Lung (tissue), 12 donors: ENCODE results near the gene MAPK8IP2. TPM values are rescaled to one million over a fixed set of nuclear protein-coding genes. Genes with fewer than 3 reads are reported as not detected.
"Not testable (repeated sequence)": the region's sequence is repeated elsewhere in the genome, so short reads cannot be mapped to it uniquely, and the experiment has no call there.

Experiments used
- ATAC-seq: fragments of 200-7000 bp; cut with Tn5 transposase; one replicate; pipeline ENCODE4 v1.9.1; 2020; ENCODE audit warnings: moderate number of reproducible peaks; ENCODE audit not compliant: insufficient read depth, low FRiP score
- DNase-seq, 3 donors: peaks; one replicate each; pipeline ENCODE4 v3.0.0-alpha.2; 2013 to 2017
- H3K27ac ChIP-seq, 2 donors: one replicate each; pipeline ENCODE4 v1.5.1; 2013; ENCODE audit warnings: mild to moderate bottlenecking in 2 of 2, moderate library complexity in 2 of 2, control low read depth in 1 of 2, inconsistent platforms in 1 of 2, low read depth in 1 of 2, low read length in 1 of 2
- H3K27me3 ChIP-seq, 3 donors: one replicate each; pipeline ENCODE4 v1.5.1; 2013; ENCODE audit warnings: low read length in 2 of 3; ENCODE audit not compliant: control insufficient read depth in 3 of 3, insufficient read depth in 3 of 3
- H3K36me3 ChIP-seq, 4 donors: one replicate each; pipeline ENCODE4 v1.5.1; 2013; ENCODE audit warnings: low read length in 4 of 4, mild to moderate bottlenecking in 1 of 4, moderate library complexity in 1 of 4; ENCODE audit not compliant: control insufficient read depth in 4 of 4, insufficient read depth in 4 of 4
- H3K4me1 ChIP-seq, 5 donors: one replicate each; pipeline ENCODE4 v1.5.1; 2013; ENCODE audit warnings: low read length in 5 of 5, mild to moderate bottlenecking in 2 of 5, moderate library complexity in 1 of 5; ENCODE audit not compliant: control insufficient read depth in 5 of 5, insufficient read depth in 5 of 5
- H3K4me3 ChIP-seq: one replicate; pipeline ENCODE4 v1.5.1; 2013; ENCODE audit warnings: mild to moderate bottlenecking, control low read depth, moderate library complexity
- H3K9ac ChIP-seq, 2 donors: one replicate each; pipeline ENCODE4 v1.5.1; 2013; ENCODE audit warnings: low read length in 2 of 2, control low read depth in 1 of 2; ENCODE audit not compliant: insufficient read depth in 1 of 2
- H3K9me3 ChIP-seq, 4 donors: one replicate each; pipeline ENCODE4 v1.5.1; 2013; ENCODE audit warnings: low read length in 3 of 4, mild to moderate bottlenecking in 1 of 4, moderate library complexity in 1 of 4; ENCODE audit not compliant: control insufficient read depth in 4 of 4, insufficient read depth in 3 of 4
- WGBS, 2 donors: extraction: QIAGEN DNeasy Blood & Tissue Kit; methylation state at CpG; one replicate each; pipeline ENCODE4 v1.1.7; 2013; 5-methylcytosine and 5-hydroxymethylcytosine counted together
- polyA plus RNA-seq, 2 donors: library from polyadenylated mRNA; stranded (reverse); fragments of 200-250 nt; gene quantifications; one replicate each; pipeline ENCODE4 v1.2.1, GENCODE V29; 2013
- total RNA-seq, 2 donors: library from RNA; depleted of rRNA in 1 of 2; stranded (reverse); fragments of >200 nt in 1 of 2; gene quantifications; one replicate each; pipeline ENCODE4 v1.2.1, GENCODE V29; 2014 to 2021
- TF ChIP-seq, protein P1 (sequence below): IDR thresholded peaks from 2 replicates; pipeline ENCODE4 v1.5.1; 2012; ENCODE audit warnings: mild to moderate bottlenecking; ENCODE audit errors: control extremely low read depth, extremely low read depth
- donor health status: control.
- donor health status: control.
- donor health status: Bipolar disorder and iron deficiency.
- donor health status: healthy.
- donor health status: DM: yes; HTN: yes; CAD: no.

Gene MAPK8IP2
- total and polyA plus RNA-seq, 4 donors = 0.91 to 2.7 (median 1.1) TPM

DNA sequence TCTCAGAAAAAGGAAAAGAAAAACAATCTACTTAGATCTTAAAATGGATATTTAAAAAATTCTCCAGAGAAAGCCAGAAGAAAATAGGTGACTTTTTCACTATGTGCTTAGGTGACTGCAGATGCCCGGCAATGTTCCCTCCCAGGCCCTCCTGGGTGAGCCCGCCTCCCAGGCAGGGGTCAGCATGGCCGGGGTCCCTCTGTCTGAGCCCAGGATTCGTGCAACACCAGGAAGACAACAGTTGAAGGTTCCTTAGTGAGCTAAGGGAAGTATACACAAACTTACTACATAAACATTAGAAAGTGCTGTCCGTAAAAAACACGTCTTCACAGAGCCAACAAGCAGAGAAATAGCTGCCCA, 11.6 kb downstream of the MAPK8IP2 start:
- Histone ChIP-seq H3K36me3 (no peaks in the 10 kb centered on the region), H3K9me3 (no peaks in the 10 kb centered on the region), H3K4me1 (peaks cover 0 to 5% (median 0%) of the 10 kb centered on the region in 5 donors), H3K27me3 (peaks cover 0 to 26% (median 3%) of the 10 kb centered on the region in 3 donors), H3K9ac (no peak overlapping the region), H3K27ac (no peak overlapping the region), H3K4me3 (no peak overlapping the region)
- TF ChIP-seq, protein P1, sequence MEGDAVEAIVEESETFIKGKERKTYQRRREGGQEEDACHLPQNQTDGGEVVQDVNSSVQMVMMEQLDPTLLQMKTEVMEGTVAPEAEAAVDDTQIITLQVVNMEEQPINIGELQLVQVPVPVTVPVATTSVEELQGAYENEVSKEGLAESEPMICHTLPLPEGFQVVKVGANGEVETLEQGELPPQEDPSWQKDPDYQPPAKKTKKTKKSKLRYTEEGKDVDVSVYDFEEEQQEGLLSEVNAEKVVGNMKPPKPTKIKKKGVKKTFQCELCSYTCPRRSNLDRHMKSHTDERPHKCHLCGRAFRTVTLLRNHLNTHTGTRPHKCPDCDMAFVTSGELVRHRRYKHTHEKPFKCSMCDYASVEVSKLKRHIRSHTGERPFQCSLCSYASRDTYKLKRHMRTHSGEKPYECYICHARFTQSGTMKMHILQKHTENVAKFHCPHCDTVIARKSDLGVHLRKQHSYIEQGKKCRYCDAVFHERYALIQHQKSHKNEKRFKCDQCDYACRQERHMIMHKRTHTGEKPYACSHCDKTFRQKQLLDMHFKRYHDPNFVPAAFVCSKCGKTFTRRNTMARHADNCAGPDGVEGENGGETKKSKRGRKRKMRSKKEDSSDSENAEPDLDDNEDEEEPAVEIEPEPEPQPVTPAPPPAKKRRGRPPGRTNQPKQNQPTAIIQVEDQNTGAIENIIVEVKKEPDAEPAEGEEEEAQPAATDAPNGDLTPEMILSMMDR = no peak
- DNase-seq (no peak), ATAC-seq (no peak)
- WGBS, 2 donors = 49 to 59% methylated on average over 6 of the region's 6 CpGs

DNA sequence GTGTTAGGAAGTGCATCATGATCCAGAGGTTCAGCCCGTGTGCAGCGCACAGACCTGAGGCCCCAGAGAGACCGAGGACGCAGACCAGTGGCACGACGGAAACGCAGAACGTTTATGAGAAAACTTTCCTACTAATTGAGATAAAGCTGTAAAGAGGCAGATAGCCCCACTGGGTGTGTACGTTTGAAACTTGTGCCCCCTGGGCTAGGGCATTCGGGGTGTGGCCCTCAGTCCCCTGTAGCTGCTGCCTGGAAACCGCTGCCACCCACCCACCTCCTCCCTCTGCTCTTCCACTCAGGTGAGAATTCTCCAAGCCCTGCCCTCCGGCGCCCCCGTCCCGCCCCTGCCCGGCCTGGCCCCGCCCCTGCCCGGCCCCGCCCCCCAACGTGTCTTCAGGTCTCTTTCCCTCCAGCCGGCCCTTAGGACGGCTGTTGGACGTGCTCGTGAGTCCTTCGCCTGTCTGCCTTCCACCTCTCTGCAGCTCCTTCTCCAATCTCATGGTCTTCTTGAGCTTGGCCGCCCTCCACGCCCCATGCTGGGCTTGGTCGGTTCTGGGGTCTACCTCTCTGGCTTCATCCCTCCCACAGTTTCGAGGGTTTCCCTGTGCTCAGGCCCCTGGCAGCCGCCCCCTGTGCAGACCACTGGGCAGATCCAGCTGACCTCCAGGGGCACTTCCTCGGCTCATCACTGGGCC, 12.1 kb downstream of the MAPK8IP2 start:
- TF ChIP-seq, protein P1 = no peak
- Histone ChIP-seq H3K4me3 (no peak overlapping the region), H3K27me3 (peaks cover 0 to 21% (median 3%) of the 10 kb centered on the region in 3 donors), H3K9ac (no peak overlapping the region), H3K27ac (peak overlapping the region in 1 of 2 donors; percentile 68), H3K9me3 (no peaks in the 10 kb centered on the region), H3K4me1 (peaks cover 0 to 5% (median 0%) of the 10 kb centered on the region in 5 donors), H3K36me3 (no peaks in the 10 kb centered on the region)
- ATAC-seq (no peak), DNase-seq (no peak)
- 32 to 34% methylated on average over 31 of the region's 31 CpGs for WGBS, 2 donors

DNA sequence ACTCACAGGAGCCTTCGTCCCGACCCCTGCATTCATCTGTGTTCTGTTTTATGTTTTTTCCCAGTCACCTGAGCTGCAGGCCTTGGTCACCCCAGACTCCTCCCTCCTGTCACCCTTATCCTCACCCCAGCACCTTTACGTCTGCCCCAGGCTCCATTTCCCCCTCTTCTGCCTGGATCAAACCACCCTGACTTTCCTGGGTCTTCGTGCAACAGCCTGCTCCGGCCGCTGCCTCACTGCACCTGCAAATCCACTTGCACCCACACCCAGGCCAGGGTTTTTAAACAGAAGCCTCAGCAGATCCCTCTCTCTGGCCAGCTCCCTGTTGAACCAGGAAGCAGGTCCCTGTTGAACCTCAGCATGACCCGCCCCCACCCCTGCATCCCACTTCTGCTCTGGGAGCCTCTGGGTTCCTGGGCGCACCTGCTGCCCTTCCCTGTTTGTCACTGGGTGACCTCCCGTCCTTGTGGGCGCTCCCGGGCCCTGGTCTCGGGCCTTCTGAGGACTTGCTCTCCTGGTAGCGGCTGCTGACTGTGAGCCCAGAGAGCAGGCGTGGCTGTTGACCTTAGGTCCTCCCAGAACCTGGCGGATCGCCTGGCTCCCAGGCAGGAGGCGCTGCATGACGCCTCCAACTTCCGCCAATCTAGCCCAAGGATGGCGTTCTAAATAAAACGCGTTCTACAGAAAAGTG, 12.8 kb downstream of the MAPK8IP2 start:
- Histone ChIP-seq H3K9ac (no peak overlapping the region), H3K36me3 (no peaks in the 10 kb centered on the region), H3K4me1 (peaks cover 0 to 5% (median 0%) of the 10 kb centered on the region in 5 donors), H3K27me3 (peaks cover 0 to 17% (median 3%) of the 10 kb centered on the region in 3 donors), H3K27ac (peak overlapping the region; percentile 14 to 68), H3K4me3 (no peak overlapping the region), H3K9me3 (no peaks in the 10 kb centered on the region)
- DNase-seq (no peak), ATAC-seq (peak; percentile 62)
- WGBS, 2 donors = 60 to 71% methylated on average over 22 of the region's 22 CpGs
- TF ChIP-seq, protein P1 = no peak

DNA sequence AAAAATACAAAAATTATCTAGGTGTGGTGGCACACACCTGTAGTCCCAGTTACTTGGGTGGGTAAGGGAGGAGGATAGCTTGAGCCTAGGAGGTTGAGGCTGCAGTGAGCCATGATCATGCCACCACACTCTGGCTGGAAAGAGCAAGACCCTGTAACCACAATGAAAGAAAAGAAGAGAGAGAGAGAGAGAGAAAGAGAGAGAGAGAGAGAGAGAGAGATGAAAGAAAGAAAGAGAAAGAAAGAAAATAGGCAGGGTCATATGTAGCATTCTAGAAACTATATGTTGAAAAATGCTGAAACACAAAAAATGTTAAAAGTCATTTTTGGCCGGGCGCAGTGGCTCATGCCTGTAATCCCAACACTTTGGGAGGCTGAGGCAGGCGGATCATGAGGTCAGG, 13.7 kb downstream of the MAPK8IP2 start:
- ATAC-seq, DNase-seq, H3K27ac ChIP-seq, H3K36me3 ChIP-seq, H3K9me3 ChIP-seq, H3K9ac ChIP-seq, H3K4me1 ChIP-seq, H3K4me3 ChIP-seq: not testable (repeated sequence)
- peaks cover 0 to 17% (median 3%) of the 10 kb centered on the region in 3 donors for H3K27me3 ChIP-seq
- WGBS, 2 donors = 62 to 95% methylated on average over 3 of the region's 3 CpGs
